HEK293 (cell line): ENCODE measurements around the gene VPS11.

Experiments
- CTCF ChIA-PET: fragments of 350-600 bp; formaldehyde crosslinking; extraction: SDS; loops from one replicate; lab custom pipeline; 2021; ENCODE audit warnings: antibody characterized with exemption; lab: Yijun Ruan, JAX
- POLR2A ChIA-PET: fragments of 300-600 bp; formaldehyde crosslinking; extraction: SDS; loops from one replicate; lab custom pipeline; 2020; ENCODE audit warnings: antibody characterized with exemption, inconsistent platforms; lab: Yijun Ruan, JAX
- H3K27ac ChIP-seq: fragments of 200-500 bp; sonication (Bioruptor generic); 2 replicates; pipeline ENCODE4 v1.5.1; 2014; ENCODE audit warnings: low read depth, low read length, control low read depth, inconsistent platforms; ENCODE audit errors: extremely low read depth
- H3K36me3 ChIP-seq, 2 experiments: fragments of 200-500 bp in 1 of 2; sonication (Bioruptor generic) in 1 of 2; 1 replicate in 1 of 2; 2 replicates in 1 of 2; pipeline ENCODE4 v1.5.1; 2014 to 2017; ENCODE audit warnings: inconsistent platforms in 2 of 2, low read length in 2 of 2; ENCODE audit not compliant: control insufficient read depth in 2 of 2, insufficient read depth in 1 of 2
- H3K4me1 ChIP-seq: fragments of 200-500 bp; sonication (Bioruptor generic); 2 replicates; pipeline ENCODE4 v1.5.1; 2014; ENCODE audit warnings: mild to moderate bottlenecking, low read length, inconsistent platforms; ENCODE audit not compliant: control insufficient read depth, insufficient read depth
- H3K4me3 ChIP-seq: 2 replicates; pipeline ENCODE4 v1.5.1; 2011; ENCODE audit warnings: low read depth, mild to moderate bottlenecking, control low read depth, low read length, moderate library complexity
- H3K9me3 ChIP-seq: fragments of 200-500 bp; sonication (Bioruptor generic); 2 replicates; pipeline ENCODE4 v1.5.1; 2014; ENCODE audit warnings: low read depth, low read length, inconsistent platforms; ENCODE audit not compliant: control insufficient read depth, insufficient read depth
- OSR2 ChIP-seq: fragments of 450-650 bp; formaldehyde crosslinking; IDR thresholded peaks from 2 replicates; pipeline ENCODE4 v1.5.1; 2016; ENCODE audit warnings: missing biosample characterization, missing genetic modification characterization
- PRDM2 ChIP-seq: fragments of 450-650 bp; formaldehyde crosslinking; IDR thresholded peaks from 2 replicates; pipeline ENCODE4 v1.5.1; 2016; ENCODE audit warnings: missing biosample characterization, missing genetic modification characterization, borderline replicate concordance
- RBAK ChIP-seq: fragments of 450-650 bp; formaldehyde crosslinking; IDR thresholded peaks from 2 replicates; pipeline ENCODE4 v1.5.1; 2016; ENCODE audit warnings: missing biosample characterization, missing genetic modification characterization
- ZBTB48 ChIP-seq: fragments of 450-650 bp; formaldehyde crosslinking; IDR thresholded peaks from 2 replicates; pipeline ENCODE4 v1.5.1; 2016; ENCODE audit warnings: missing biosample characterization, missing genetic modification characterization
- ZFHX2 ChIP-seq: fragments of 450-650 bp; formaldehyde crosslinking; conservative IDR thresholded peaks from 2 replicates; pipeline ENCODE4 v1.5.1; 2016; ENCODE audit warnings: missing biosample characterization, missing genetic modification characterization
- ZNF18 ChIP-seq: fragments of 450-650 bp; formaldehyde crosslinking; IDR thresholded peaks from 2 replicates; pipeline ENCODE4 v1.5.1; 2016; ENCODE audit warnings: missing biosample characterization, missing genetic modification characterization
- ZNF274 ChIP-seq, 2 experiments: fragments of 200-500 bp in 1 of 2; fragments of 450-650 bp in 1 of 2; sonication (Bioruptor generic) in 1 of 2; formaldehyde crosslinking in 1 of 2; IDR thresholded peaks; 2 replicates each; pipeline versions ENCODE4 v1.5.1 to v1.6.1; 2014 to 2016; ENCODE audit warnings: borderline replicate concordance in 1 of 2, inconsistent platforms in 1 of 2, low read length in 1 of 2, missing biosample characterization in 1 of 2, missing genetic modification characterization in 1 of 2
- ZNF335 ChIP-seq: fragments of 450-650 bp; formaldehyde crosslinking; conservative IDR thresholded peaks from 2 replicates; pipeline ENCODE4 v1.5.1; 2016; ENCODE audit warnings: missing biosample characterization, missing genetic modification characterization
- ZNF48 ChIP-seq: fragments of 450-650 bp; formaldehyde crosslinking; IDR thresholded peaks from 2 replicates; pipeline ENCODE4 v1.5.1; 2016; ENCODE audit warnings: missing biosample characterization, missing genetic modification characterization
- ZNF530 ChIP-seq: fragments of 450-650 bp; formaldehyde crosslinking; IDR thresholded peaks from 2 replicates; pipeline ENCODE4 v1.5.1; 2016; ENCODE audit warnings: low read depth, missing biosample characterization, missing genetic modification characterization
- ZNF843 ChIP-seq: fragments of 450-650 bp; formaldehyde crosslinking; IDR thresholded peaks from 2 replicates; pipeline ENCODE4 v1.5.1; 2016; ENCODE audit warnings: missing biosample characterization, missing genetic modification characterization

VPS11 gene

GRCh38 chr11:119051440-119052162 is 16.0 kb upstream of the VPS11 start:
- no peaks in the 10 kb centered on the region for H3K9me3 ChIP-seq
- TF ChIP-seq ZNF48 (tag by site-specific recombination) (no peak), ZFHX2 (0 out of 2 replicates have a peak, but pooled peaks have one; percentile 15), ZNF335 (tag by site-specific recombination) (no peak), OSR2 (no peak), ZNF843 (tag by site-specific recombination) (no peak)
- TF ChIP-seq, all 188 proteins: peak for 1
- no peak overlapping the region for H3K27ac ChIP-seq
- peaks cover 4 to 92% of the 10 kb centered on the region in 2 experiments; a peak in 2 of 3 replicates for H3K36me3 ChIP-seq
- CTCF ChIA-PET, result interaction anchor here (0.5 to 0.6 kb wide), 2 partner anchors 24 to 56 kb away, joined by 3 to 4 read pairs; no protein-coding TSS in a partner anchor
- no peak overlapping the region for H3K4me3 ChIP-seq
- H3K4me1 ChIP-seq, result no peaks in the 10 kb centered on the region
- POLR2A ChIA-PET, result interaction anchor here (0.6 to 1.3 kb wide), 2 partner anchors 33 to 35 kb away, joined by 4 read pairs; partner anchors contain the start of gene HMBS

- TF ChIP-seq RBAK (tag by site-specific recombination), result no peak
- TF ChIP-seq ZNF530 (tag by site-specific recombination), result no peak
- no peak for TF ChIP-seq ZNF274 (IDR thresholded peaks at IDR 0.05; ENCODE audit: low read length)
- TF ChIP-seq ZNF274 (tag by site-specific recombination; IDR thresholded peaks at IDR 0.05; ENCODE audit: borderline replicate concordance), result no peak
- no peak for TF ChIP-seq PRDM2 (tag by site-specific recombination)
- no peak for TF ChIP-seq ZBTB48 (tag by site-specific recombination)
- no peak for TF ChIP-seq ZNF18 (tag by site-specific recombination)
- no peak for TF ChIP-seq OSR2
- Histone ChIP-seq H3K4me3 (no peak overlapping the region), H3K9me3 (no peaks in the 10 kb centered on the region), H3K27ac (no peak overlapping the region), H3K36me3 (peaks cover 4 to 86% of the 10 kb centered on the region in 2 experiments; a peak in 1 of 3 replicates), H3K4me1 (no peaks in the 10 kb centered on the region)
- CTCF ChIA-PET, result interaction anchor here (0.6 kb wide), 1 partner anchor 24 kb away, joined by 3 read pairs; no protein-coding TSS in a partner anchor
- POLR2A ChIA-PET, result interaction anchor here (0.6 to 1.3 kb wide), 2 partner anchors 33 to 36 kb away, joined by 4 read pairs; partner anchors contain the start of gene HMBS
Observed at GRCh38 chr11:119052163-119052814, 15.3 kb upstream of the VPS11 start.
